DMS53 treated with DMSO at 0.1 percent for 48 hours (cell line): ENCODE data around the gene CAPN1.
"Not testable (repeated sequence)": the region's sequence is repeated elsewhere in the genome, so short reads cannot be mapped to it uniquely, and the experiment has no call there.

ENCODE experiments used
- DNase-seq: peaks from one replicate; lab custom pipeline; 2025; ENCODE audit not compliant: unreplicated experiment; lab: John Stamatoyannopoulos, UW

The CAPN1 gene

GRCh38 chr11:65181569-65182257 lies at the start of gene CAPN1:
Gene CAPN1 (plus strand): TSS chr11:65181928. CDS start chr11:65182702, 774 bp downstream.
- peak; percentile 41 for DNase-seq

DNA sequence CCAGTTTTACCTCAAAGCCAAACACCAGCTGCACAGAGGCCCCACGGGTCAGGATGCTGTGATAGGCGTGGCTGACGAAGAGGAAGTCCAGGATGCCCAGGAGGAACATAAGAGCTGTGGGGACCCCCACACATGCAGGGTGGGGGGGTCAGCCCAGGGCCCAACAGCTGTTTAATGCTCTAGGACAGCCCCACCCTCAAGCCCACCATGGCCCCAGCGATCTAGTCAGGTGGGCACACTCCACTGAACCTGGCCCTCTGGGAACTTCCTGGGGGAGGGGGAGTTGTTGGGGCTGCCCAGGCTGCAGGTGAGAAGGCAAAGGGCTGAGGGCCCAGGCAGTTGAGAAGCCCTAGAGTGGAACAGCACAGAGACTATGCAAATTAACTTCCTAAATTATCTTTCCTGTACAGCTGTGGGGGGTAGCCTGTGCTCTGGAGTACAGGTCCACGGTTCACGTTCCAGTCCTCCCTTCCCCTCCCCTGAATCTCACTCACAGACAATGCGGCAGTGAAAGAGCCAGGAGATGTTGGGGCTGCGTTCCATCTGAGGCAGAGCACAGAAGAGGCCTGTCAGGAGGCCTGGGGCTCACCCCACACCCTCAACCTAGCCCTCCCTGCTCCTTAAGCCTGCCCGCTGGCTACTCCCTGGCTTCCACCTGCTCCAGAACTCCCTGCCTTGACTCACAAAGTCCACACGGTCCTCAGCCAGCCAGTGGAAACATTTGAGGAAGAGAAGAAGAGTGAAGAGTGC lies 49.3 kb upstream of the CAPN1 start:
- no peak for DNase-seq

- DNase-seq: peak; percentile 41
Observed at GRCh38 chr11:65132988-65133700, 48.6 kb upstream of the CAPN1 start.

- peak; percentile 9 for DNase-seq
Observed at GRCh38 chr11:65133724-65134123, 48.0 kb upstream of the CAPN1 start.

DNA sequence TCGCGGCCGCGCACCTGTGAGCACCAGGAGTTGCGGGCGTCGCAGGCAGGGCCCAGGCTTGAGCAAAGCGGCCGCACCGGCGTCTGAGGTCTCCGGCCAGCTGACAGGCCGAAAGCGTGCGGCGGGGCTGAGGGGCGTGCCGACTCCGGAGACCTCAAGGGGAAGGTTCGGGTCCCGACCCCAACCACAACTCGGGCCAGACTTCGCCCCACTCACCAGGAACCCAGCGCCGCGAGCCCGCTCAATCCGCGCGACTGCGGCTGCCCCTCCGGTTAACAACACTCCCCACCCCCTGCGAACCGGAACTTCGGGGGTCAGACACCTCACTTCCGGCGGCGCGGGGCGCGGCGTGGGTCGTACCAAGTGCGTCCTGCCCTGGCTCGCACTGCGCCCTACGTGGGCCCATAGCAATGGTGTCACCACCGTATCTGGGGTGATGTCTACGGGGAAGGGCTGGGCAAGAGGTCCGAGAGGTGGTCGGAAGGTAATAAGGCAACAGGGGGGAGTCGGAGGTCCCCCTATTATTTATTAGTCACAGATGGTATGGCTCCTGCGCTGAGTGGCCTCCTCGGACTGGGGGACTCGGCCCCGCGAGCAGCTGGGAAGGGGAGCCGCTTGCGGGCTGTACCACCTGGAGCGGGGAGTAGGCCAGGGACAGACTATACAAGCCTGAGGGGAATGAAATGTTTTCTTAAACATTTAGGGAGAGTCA lies 47.3 kb upstream of the CAPN1 start, which contains the start of gene SYVN1:
Gene SYVN1 (minus strand): TSS at position 280 of the 712 bp plus-strand sequence. CDS start 918 bp downstream, outside the sequence.
- peak; percentile 93 for DNase-seq

DNA sequence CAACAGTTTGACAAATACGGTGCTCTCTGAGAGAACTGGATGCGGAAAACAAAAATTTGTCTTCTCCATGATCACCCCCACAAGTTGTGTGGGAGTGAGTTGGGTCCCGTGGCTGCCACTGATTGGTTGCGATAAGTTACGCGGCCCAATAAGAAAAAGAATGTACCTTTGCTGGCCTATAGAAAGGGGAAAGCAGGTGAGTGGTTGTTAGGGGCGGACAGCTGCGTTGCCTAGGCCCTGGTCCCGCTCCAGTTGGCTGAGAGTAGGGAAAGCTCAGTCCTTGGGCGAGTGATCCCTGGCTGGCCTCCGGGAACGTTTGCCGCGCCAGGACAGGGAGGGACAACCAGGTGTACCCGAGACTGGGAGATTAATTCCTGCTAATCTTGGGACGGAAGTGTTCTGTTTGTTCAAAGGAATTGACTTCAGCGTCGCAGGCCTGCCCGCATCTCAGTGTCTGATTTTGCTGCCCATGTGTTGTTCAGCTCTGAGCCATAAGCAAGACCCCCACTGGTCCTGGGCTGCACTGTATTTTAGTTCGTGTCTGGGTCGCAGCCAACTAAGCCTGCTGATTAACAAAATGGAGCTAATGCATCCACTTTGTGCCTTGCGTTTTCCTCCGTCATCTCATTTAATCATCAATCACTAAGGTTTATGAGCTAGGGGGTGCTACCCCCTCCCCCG lies 46.6 kb upstream of the CAPN1 start:
- peak; percentile 97 for DNase-seq

DNA sequence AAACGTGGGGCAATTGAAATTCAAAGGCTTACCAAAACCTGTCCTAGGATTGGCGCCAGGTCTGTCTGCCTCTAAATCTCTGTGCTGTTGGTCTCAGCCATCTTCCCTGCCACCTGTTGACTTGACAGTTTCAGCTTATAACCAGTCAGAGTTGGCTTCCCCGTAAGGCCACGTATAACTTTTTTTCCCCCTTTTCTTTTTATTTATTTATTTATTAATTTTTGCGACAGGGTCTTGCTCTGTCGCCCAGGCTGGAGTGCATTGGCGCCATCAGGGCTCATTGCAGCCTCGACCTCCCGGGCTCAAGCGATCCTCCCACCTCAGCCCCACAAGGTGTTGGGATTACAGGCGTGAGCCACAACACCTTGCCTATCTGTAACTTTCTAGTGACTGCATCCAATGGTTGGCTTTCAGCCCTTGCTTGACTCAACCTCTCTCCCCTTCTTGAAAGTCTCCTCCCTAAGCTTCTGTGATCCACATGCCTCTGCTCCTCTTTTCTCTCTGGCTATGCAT lies 46.0 kb upstream of the CAPN1 start:
- no peak for DNase-seq

DNA sequence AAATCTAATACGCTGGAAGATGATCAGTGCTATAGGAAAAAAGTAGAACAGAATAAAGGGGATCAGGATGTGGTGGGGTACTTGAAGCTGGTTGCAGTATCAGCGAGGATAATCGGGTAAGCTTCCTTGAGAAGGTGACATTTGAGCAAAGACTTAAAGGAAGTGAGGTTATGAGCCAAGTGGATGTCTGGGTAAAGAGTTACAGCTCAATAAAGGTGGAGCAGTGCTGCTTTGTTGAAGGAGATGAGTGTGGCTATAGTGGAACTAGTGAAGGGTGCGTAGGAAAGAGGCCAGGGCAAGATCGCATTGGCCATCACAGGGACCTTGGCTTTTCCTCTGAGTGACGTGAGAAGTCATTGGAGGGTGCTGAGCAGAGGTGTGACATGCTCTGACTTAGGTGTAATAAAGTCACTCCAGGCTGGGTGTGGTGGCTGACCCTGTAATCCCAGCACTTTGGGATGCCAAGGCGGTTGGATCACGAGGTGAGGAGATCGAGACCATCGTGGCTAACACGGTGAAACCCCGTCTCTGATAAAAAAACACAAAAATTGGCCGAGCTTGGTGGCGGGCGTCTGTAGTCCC lies 45.1 kb upstream of the CAPN1 start:
- no peak for DNase-seq

- DNase-seq: no peak
Observed at GRCh38 chr11:65141896-65142494, 39.7 kb upstream of the CAPN1 start.

GRCh38 chr11:65147352-65148075 lies 34.2 kb upstream of the CAPN1 start:
- DNase-seq: no peak

DNA sequence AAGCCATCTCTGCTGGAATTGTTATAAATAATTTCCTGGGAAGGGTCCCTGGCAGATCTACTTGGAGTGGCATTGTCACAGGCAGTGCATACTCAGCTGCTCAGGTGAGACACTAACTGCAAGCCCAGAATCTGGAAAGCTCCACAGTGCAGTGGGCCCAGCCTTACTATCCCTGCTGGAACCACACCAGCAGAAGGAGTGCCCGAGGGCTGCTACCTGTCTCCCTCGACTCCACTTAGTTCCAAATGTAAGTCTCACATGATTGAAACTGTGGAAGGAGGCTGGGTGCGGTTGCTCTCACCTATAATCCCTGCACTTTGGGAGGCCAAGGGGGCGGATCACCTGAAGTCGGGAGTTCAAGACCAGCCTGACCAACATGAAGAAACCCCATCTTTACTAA lies 33.1 kb upstream of the CAPN1 start:
- no peak for DNase-seq

DNA sequence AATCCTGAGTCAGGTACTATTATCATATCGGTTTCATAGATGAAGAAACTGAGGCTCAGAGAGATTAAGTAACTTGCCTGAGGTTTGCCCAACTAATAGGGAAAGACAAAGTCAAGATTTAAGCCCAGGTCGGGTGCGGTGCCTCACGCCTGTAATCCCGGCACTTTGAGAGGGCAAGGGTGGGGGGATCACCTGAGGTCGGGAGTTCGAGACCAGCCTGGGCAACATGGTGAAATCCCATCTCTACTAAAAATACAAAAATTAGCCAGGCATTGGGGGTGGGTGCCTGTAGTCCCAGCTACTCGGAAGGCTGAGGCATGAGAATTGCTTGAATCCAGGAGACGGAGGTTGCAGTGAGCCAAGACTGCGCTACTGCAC lies 31.6 kb upstream of the CAPN1 start:
- not testable (repeated sequence) for DNase-seq

DNA sequence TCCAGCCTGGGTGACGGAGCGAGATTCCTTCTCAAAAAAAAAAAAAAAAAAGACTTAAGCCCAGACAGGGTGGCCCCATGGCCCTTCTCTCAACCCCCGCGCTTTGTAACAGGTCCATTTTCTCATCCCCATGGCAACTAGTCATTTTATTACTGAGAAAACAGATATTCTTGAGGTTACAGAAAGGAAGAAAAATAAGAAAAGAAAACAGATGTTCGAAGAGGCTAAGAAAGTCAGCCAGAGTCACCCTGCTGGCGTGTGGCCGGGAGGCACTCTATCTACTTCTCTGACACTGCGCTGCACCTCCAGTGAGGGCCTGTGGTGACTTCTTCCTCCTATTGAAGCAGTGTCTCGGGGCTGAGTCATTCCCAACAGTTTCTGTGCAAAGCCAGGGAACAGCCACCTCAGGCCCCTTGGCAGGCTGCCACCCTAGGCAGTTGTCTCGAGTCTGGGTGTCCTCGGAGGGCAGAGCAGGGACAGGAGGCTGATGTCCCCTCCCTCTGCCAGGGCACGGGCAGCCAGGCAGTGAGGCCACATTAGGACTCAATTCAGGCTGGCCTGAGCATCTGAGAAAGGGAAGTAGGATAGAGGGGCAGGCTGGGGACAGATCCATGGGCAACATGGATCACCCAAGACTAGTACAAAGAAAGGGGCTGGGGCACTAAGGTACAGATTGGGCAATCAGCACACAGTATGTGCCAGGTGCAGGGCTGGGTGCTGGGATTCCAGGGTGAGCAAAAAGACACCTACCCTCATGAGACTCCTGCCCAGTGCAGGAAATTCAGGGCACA lies 31.0 kb upstream of the CAPN1 start:
- peak; percentile 94 for DNase-seq

DNA sequence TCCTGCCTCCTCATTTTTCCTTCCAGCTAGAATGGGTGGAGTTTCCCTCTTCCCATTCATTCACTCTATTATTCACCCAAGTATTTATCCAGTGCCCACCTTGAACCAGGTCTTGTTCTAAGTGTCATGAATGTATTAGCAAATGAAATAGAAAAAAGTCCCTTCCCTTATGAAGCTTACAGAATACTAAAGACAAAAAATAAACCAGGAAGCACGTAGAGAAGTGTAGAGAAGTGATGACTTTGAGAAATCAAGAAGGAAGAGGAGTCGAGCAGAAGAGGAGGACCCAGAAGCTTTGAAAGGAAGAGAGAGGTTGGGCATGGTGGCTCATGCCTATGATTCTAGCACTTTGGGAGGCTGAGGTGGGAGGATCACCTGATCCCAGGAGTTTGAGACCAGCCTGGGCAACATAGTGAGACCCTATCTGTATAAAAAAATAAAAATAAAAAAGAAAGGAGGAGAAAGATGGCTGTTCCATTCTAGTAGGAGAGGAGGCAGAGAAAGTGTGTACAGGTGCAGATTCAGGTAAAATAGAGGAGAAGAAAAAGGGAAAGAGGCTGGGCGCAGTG lies 30.3 kb upstream of the CAPN1 start:
- no peak for DNase-seq

DNA sequence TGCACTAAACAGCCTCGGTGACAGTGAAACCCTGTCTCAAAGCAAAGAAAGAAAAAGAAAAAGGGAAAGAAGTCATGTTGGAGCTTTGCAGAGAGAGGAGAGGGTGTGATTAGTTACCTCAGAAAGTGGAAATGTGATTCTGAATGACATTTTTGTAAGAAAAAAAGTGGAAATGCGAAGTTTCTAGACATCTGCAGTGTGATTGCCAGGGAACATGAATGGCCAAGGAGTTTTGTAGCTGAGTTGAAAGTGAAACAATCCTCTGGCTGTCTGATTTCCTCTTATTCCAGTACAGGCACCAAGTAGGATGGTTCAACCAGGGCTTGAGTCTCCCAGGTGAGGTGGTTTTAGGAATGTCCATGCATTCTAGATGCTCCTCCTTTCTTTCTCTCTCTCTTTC lies 29.6 kb upstream of the CAPN1 start:
- no peak for DNase-seq

DNA sequence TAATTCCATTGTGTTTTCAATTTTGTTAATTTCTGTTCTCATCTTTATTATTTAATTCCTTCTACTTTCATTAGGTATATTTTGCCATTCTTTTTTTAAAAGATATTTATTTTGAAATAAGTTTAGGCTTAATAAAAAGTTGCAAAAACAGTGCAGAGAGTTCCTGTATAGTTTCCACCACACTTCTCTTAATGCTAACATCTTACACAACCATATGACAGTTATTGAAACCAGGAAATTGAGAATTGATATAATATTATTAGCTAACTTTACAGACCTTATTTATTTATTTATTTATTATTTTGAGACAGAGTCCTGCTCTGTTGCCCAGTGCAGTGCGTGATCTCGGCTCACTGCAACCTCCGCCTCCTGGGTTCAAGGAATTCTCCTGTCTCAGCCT lies 25.5 kb upstream of the CAPN1 start:
- DNase-seq: no peak

DNA sequence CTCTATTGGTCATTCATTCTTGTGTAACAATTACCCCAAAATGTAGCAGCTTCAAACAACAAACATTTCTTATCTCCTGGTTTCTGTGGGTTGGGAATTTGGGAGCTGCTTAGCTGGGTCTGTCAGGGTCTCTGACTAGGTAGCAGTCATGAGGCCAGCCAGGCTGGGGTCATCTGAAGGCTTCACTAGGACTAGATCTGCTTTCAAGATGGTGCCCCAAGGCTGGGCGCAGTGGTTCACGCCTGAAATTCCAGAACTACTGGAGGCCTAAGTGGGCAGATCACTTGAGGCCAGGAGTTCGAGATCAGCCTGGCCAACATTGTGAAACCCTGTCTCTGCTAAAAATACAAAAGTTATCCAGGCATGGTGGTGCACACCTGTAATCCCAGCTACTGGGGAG lies 24.8 kb upstream of the CAPN1 start:
- no peak for DNase-seq

DNA sequence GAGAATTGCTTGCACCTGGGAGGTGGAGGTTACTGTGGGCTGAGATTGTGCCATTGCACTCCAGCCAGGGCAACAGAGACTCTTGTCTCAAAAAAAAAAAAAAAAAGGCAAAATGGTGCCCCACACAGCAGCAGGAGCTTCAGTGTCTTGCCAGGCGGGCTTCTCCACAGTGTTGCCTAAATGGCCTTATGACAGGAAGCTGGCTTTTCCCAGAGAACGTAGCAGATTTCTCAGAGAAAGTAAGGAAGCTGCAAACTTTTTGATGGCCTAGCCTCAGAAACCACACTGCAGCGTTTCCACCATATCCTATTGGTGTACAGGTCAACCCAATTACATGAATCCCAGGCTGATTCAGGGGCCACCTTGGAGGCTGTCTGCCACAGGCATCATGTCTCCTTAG lies 24.4 kb upstream of the CAPN1 start:
- DNase-seq: no peak
